OCI-LY3 (cell line): ENCODE data around the gene ZFYVE21.

Experiments
- CTCF ChIP-seq: fragments of 200-600, 300-600 bp; sonication (generic); IDR thresholded peaks from 2 replicates; pipeline ENCODE4 v1.5.1; 2014; ENCODE audit warnings: antibody characterized with exemption, low read length, low read depth
- EZH2phosphoT487 ChIP-seq: fragments of 200-600 bp; shearing (Covaris generic); IDR thresholded peaks from 2 replicates; pipeline ENCODE4 v1.6.1; 2018; ENCODE audit warnings: antibody characterized with exemption, mixed run types, low read depth

- TF ChIP-seq CTCF: peak; percentile 90
- TF ChIP-seq EZH2phosphoT487: no peak
Measured at GRCh38 chr14:103679351-103679750, 36.3 kb upstream of the ZFYVE21 start.
